ENCODE data around the gene TRUB2.
"Not testable (repeated sequence)": the region's sequence is repeated elsewhere in the genome, so short reads cannot be mapped to it uniquely, and the experiment has no call there.

TRUB2 gene

GRCh38 chr9:128340691-128341434 is 18.6 kb upstream of the TRUB2 start:
- no peak for DNase-seq (ENCODE audit: low spot score)
- no peak for FAIRE-seq

- DNase-seq (ENCODE audit: low spot score) = peak; percentile 92
- FAIRE-seq = no peak
Observed at GRCh38 chr9:128339761-128340690, 17.8 kb upstream of the TRUB2 start, which contains the start of gene SLC27A4. Gene SLC27A4 (plus strand): TSS chr9:128340527. CDS start chr9:128343133, 2,606 bp downstream.

DNA sequence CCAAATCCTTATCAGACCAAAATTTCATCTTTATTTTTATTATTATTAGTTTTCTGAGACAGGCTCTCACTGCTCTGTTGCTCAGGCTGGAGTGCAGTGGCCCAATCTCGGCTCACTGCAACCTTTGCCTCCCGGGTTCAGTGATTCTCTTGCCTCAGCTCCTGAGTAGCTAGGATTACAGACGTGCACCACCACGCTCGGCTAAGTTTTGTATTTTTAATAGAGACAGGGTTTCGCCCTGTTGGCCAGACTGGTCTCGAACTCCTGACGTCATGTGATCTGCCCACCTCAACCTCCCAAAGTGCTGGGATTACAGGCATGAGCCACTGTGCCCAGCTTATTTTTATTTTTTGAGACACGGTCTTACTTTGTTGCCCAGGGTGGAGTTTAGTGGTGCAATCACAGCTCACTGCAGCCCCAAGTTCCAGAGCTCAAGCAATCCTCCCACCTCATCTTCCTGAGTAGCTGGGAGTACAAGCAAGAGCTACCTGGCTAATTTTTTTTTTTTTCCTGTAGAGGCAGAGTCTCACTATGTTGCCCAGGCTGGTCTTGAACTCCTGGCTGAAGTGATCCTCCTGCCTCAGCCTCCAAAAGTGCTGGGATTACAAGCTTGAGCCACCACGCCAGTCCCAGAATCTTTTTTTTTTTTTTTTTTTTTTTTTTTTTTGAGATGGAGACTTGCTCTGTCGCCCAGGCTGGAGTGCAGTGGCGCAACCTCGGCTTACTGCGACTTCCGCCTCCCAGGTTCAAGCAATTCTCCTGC is 16.8 kb upstream of the TRUB2 start:
- not testable (repeated sequence) for DNase-seq (ENCODE audit: low spot score); FAIRE-seq

GRCh38 chr9:128337936-128338335 is 15.7 kb upstream of the TRUB2 start:
- FAIRE-seq (no peak), DNase-seq (ENCODE audit: low spot score) (no peak)

DNA sequence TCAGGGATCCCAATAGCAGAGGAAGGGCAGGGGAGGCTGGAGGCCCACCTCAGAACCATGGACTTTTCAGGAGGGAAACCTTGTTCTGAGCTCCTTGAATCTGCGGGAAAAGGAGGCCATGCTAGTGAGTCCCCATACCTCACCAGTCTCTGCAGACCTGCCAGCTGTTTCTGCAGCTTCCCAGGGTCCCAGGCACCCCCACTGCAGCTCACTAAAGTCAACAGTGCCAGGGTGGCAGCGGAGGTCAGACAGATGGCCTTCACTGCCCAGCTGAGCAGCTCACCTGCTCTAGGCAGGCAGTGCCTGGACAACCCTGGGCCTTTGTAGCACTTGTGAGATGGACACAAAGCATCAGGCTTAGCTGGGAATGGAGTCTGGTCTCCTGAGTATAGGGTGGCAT is 13.7 kb upstream of the TRUB2 start:
- DNase-seq (ENCODE audit: low spot score) (no peak), FAIRE-seq (no peak)

DNA sequence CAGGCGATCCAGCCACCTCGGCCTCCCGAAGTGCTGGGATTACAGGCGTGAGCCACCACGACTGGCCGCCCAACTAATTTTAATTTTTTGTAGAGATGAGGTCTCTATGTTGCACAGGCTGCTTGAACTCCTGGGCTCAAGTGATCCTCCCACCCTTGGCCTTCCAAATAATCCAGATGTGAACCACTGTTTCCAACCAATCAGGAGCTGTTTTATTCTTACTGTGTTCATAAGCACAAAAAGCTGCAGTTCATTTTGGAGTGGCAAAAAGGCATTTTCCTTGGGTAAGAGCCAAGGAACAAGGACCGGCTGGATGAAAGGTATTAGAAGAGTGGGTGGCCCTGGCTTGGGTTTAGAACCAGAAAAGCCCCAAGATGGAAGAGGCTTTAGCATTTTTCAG is 12.9 kb upstream of the TRUB2 start:
- no peak for FAIRE-seq
- no peak for DNase-seq (ENCODE audit: low spot score)

- FAIRE-seq = no peak
- DNase-seq (ENCODE audit: low spot score) = no peak
Observed at GRCh38 chr9:128333451-128333869, 11.2 kb upstream of the TRUB2 start.

GRCh38 chr9:128325629-128326028 is 3.4 kb upstream of the TRUB2 start:
- FAIRE-seq (no peak), DNase-seq (ENCODE audit: low spot score) (no peak)

DNA sequence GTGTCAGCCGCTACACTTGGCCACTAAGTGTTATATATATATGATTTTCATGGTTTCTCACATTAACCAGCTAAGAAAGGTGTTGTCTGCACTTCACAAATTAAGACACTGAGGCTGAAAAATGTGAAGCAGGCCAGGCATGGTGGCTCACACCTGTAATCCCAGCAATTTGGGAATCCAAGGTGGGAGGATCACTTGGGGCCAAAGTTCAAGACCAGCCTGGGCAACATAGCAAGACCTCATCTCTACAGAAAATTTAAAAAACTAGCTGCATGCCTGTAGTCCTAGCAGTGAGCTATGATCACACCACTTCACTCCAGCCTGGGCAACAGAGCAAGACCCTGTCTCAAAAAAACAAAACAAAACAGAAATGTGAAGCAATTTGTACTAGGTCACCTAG is 2.2 kb upstream of the TRUB2 start:
- DNase-seq (ENCODE audit: low spot score) = no peak
- FAIRE-seq = no peak

GRCh38 chr9:128323791-128324190 is 1.5 kb upstream of the TRUB2 start:
- DNase-seq (ENCODE audit: low spot score) (no peak), FAIRE-seq (no peak)

GRCh38 chr9:128323212-128323730 is 1.0 kb upstream of the TRUB2 start:
- FAIRE-seq (no peak), DNase-seq (ENCODE audit: low spot score) (no peak)

- FAIRE-seq = no peak
- no peak for DNase-seq (ENCODE audit: low spot score)
Observed at GRCh38 chr9:128321879-128322403, 306 bp downstream of the TRUB2 start.

- FAIRE-seq (no peak), DNase-seq (ENCODE audit: low spot score) (no peak)
Observed at GRCh38 chr9:128321343-128321742, 904 bp downstream of the TRUB2 start.

GRCh38 chr9:128317629-128318028 is 4.6 kb downstream of the TRUB2 start:
- FAIRE-seq = no peak
- DNase-seq (ENCODE audit: low spot score) = no peak

DNA sequence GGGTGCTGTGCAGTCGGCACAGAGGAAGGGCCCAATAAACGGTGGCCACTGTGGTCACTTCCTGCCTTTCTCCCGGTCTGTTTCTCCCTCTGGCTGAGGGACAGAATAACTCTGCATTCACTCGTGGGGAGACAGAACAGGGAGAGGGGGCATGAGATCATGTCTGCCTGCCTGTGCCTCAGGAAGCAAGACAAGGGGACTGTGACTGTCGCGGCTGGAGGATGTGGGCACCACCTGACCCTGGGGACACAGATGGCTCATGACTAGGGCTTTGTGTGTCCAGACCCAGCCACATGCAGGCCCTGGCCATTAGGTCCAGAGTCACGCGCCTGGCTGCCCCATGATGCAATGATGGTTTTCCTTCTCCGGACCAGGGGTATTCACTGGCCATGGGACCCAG is 5.8 kb downstream of the TRUB2 start:
- DNase-seq (ENCODE audit: low spot score) (no peak), FAIRE-seq (no peak)

DNA sequence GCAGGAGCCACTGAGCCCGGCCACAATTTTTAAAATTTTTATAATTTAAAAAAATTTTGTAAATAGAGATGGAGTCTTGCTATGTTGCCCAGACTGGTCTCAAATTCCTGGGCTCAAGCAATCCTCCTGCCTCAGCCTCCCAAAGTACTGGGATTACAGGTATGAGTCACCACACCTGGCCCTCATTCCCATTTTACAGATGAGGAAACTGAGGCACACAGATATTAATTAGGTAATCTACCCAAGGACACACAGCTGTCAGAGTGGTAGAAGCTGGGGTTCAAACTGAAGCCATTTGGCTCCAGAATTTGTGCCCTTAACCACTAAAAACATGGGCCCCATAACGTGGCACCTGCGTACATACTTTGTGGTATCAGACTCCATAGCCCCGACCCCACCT is 7.5 kb downstream of the TRUB2 start:
- DNase-seq (ENCODE audit: low spot score) (no peak), FAIRE-seq (no peak)

DNA sequence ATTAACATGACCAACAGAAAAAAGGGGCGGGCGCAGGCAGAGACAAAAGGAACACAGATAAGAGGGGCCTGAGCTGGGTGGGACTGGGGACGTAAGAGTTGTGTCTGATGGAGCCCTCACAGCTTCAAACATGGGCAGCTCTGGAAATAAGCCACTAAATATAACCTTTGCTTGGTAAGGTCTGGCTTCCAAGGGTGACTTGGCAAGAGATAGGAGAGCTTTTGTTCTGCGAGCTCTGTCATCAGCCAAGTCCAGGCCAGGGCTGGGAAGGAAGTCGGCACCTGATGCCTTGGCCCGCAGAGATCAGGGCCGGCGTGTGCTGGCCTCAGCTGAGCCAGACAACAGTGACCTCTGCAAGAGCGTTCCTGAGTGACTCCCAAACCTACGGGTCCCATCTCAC is 11.8 kb downstream of the TRUB2 start:
- FAIRE-seq (no peak), DNase-seq (ENCODE audit: low spot score) (no peak)

GRCh38 chr9:128309551-128309950 is 12.7 kb downstream of the TRUB2 start:
- FAIRE-seq (no peak), DNase-seq (ENCODE audit: low spot score) (no peak)

GRCh38 chr9:128304971-128305288 is 17.3 kb downstream of the TRUB2 start:
- DNase-seq (ENCODE audit: low spot score) (no peak), FAIRE-seq (no peak)

- FAIRE-seq (no peak), DNase-seq (ENCODE audit: low spot score) (no peak)
Observed at GRCh38 chr9:128304136-128304970, 17.9 kb downstream of the TRUB2 start.
